ENCODE data around the gene RARRES1. TPM values are rescaled to one million over a fixed set of nuclear protein-coding genes. Genes with fewer than 3 reads are reported as not detected.

Gene RARRES1
- total RNA-seq, 6 experiments from 2014 or later, result 1.8 to 9.2 (median 7.0) TPM

GRCh38 chr3:158750016-158750415 lies 17.8 kb upstream of the RARRES1 start:
- Histone ChIP-seq H3K4me1 (no peaks in the 10 kb centered on the region), H3K27me3 (no peaks in the 10 kb centered on the region), H3K9me3 (no peaks in the 10 kb centered on the region), H3K27ac (no peak overlapping the region), H3K36me3 (no peaks in the 10 kb centered on the region), H3K4me3 (no peak overlapping the region)
- ATAC-seq (no peak), DNase-seq (no peak)
- no peak for TF ChIP-seq CTCF (IDR thresholded peaks at IDR 0.05)
- intact Hi-C loops (cut with DNase I), result no loop called here
- WGBS (ENCODE audit: insufficient coverage, low coverage, low lambda C conversion rate, missing lambda C conversion rate), result 85% methylated on average over 5 of the region's 6 CpGs

- H3K36me3 ChIP-seq, result no peaks in the 10 kb centered on the region
- no peaks in the 10 kb centered on the region for H3K4me1 ChIP-seq
- no peaks in the 10 kb centered on the region for H3K27me3 ChIP-seq
- no peak overlapping the region for H3K27ac ChIP-seq
- intact Hi-C loops (cut with DNase I), result no loop called here
- no peak for TF ChIP-seq CTCF (IDR thresholded peaks at IDR 0.05)
- TF ChIP-seq POLR2A (IDR thresholded peaks at IDR 0.05), result no peak
- no peak overlapping the region for H3K4me3 ChIP-seq
- H3K9me3 ChIP-seq, result no peaks in the 10 kb centered on the region
- 95% methylated on average over 4 of the region's 5 CpGs for WGBS (ENCODE audit: insufficient coverage, low coverage, low lambda C conversion rate, missing lambda C conversion rate)
- no peak for ATAC-seq
- no peak for DNase-seq
These were observed 17.3 kb upstream of the RARRES1 start for GRCh38 chr3:158749526-158749925.

- WGBS (ENCODE audit: insufficient coverage, low coverage, low lambda C conversion rate, missing lambda C conversion rate), result 89% methylated on average over 4 of the region's 7 CpGs
- Histone ChIP-seq H3K27me3 (no peaks in the 10 kb centered on the region), H3K27ac (no peak overlapping the region), H3K4me3 (no peak overlapping the region), H3K9me3 (no peaks in the 10 kb centered on the region), H3K4me1 (no peaks in the 10 kb centered on the region), H3K36me3 (no peaks in the 10 kb centered on the region)
- TF ChIP-seq POLR2A (IDR thresholded peaks at IDR 0.05) (no peak), CTCF (IDR thresholded peaks at IDR 0.05) (no peak)
- intact Hi-C loops (cut with DNase I), result no loop called here
- peak in 2 of 3 donors; percentile 51 to 60 for DNase-seq
- ATAC-seq, result peak; percentile 33 to 68 (median 62)
These were observed 16.1 kb upstream of the RARRES1 start for GRCh38 chr3:158748237-158748828.

- intact Hi-C loops (cut with DNase I), result no loop called here
- H3K4me1 ChIP-seq, result no peaks in the 10 kb centered on the region
- no peaks in the 10 kb centered on the region for H3K27me3 ChIP-seq
- TF ChIP-seq POLR2A (IDR thresholded peaks at IDR 0.05) (no peak), CTCF (IDR thresholded peaks at IDR 0.05) (no peak)
- H3K36me3 ChIP-seq, result no peaks in the 10 kb centered on the region
- no peaks in the 10 kb centered on the region for H3K9me3 ChIP-seq
- ATAC-seq, result no peak
- H3K27ac ChIP-seq, result no peak overlapping the region
- 95% methylated on average over 3 of the region's 3 CpGs for WGBS (ENCODE audit: insufficient coverage, low coverage, low lambda C conversion rate, missing lambda C conversion rate)
- no peak for DNase-seq
- H3K4me3 ChIP-seq, result no peak overlapping the region
These were observed 15.2 kb upstream of the RARRES1 start for GRCh38 chr3:158747417-158747816.

GRCh38 chr3:158745551-158745950 lies 13.3 kb upstream of the RARRES1 start:
- TF ChIP-seq CTCF (IDR thresholded peaks at IDR 0.05) (no peak), POLR2A (IDR thresholded peaks at IDR 0.05) (no peak)
- Histone ChIP-seq H3K4me3 (no peak overlapping the region), H3K27me3 (no peaks in the 10 kb centered on the region), H3K9me3 (no peaks in the 10 kb centered on the region), H3K4me1 (no peaks in the 10 kb centered on the region), H3K36me3 (no peaks in the 10 kb centered on the region), H3K27ac (no peak overlapping the region)
- WGBS (ENCODE audit: insufficient coverage, low coverage, low lambda C conversion rate, missing lambda C conversion rate), result 92% methylated on average over 1 of the region's 1 CpG
- ATAC-seq, result no peak
- intact Hi-C loops (cut with DNase I), result no loop called here
- no peak for DNase-seq
